Testis (tissue), 3 donors: Measurements from ENCODE around the gene MYLK4. TPM values are rescaled to one million over a fixed set of nuclear protein-coding genes. Genes with fewer than 3 reads are reported as not detected.

ENCODE experiments used
- DNase-seq: peaks from one replicate; pipeline ENCODE4 v3.0.0-alpha.2; 2019
- H3K27ac ChIP-seq, 2 donors: fragments of 200-600 bp; sonication (generic); one replicate each; pipeline ENCODE4 v1.5.1; 2019
- H3K27me3 ChIP-seq: fragments of 200-600 bp; sonication (generic); one replicate; pipeline ENCODE4 v1.5.1; 2019
- H3K36me3 ChIP-seq: fragments of 200-600 bp; sonication (generic); one replicate; pipeline ENCODE4 v1.5.1; 2017; ENCODE audit warnings: low read depth; ENCODE audit errors: missing control alignments
- H3K4me1 ChIP-seq: fragments of 200-600 bp; sonication (generic); one replicate; pipeline ENCODE4 v1.5.1; 2019
- H3K4me3 ChIP-seq, 2 donors: fragments of 200-600 bp; sonication (generic); one replicate each; pipeline ENCODE4 v1.5.1; 2017 to 2019
- H3K9me3 ChIP-seq: fragments of 200-600 bp; sonication (generic); one replicate; pipeline ENCODE4 v1.5.1; 2017
- POLR2A ChIP-seq: fragments of 450-650 bp; IDR thresholded peaks from one replicate; pipeline ENCODE4 v1.6.1; 2017; ENCODE audit warnings: antibody characterized with exemption, mild to moderate bottlenecking, moderate library complexity
- WGBS, 2 donors: methylation state at CpG; one replicate each; pipeline ENCODE4 v1.1.5; 2018; 5-methylcytosine and 5-hydroxymethylcytosine counted together
- intact Hi-C: fragments of 100-400 bp; cut with DNase I; formaldehyde crosslinking; loops from one replicate; pipeline ENCODE4 v1.15.1; 2023; ENCODE audit warnings: low total_unique reads
- polyA plus RNA-seq: library from polyadenylated mRNA; stranded (reverse); fragments of 350-450 nt; fragmentation: Illumina TruSeq; extraction: RNeasy Lipid Tissue Mini Kit (QIAGEN cat#74804); gene quantifications from one replicate; pipeline ENCODE4 v1.2.3, GENCODE V29; 2014; ENCODE audit warnings: low read depth, low replicate concordance; ENCODE audit not compliant: insufficient read depth
- total RNA-seq, 2 donors: library from RNA; depleted of rRNA; stranded (reverse); fragments of >200 nt; gene quantifications; one replicate each; pipeline ENCODE4 v1.2.3, GENCODE V29; 2016
- TF ChIP-seq, protein P1 (sequence below), 3 experiments: fragments of 450-650 bp in 2 of 3; fragments of 200-600 bp in 1 of 3; sonication (generic) in 1 of 3; IDR thresholded peaks; one replicate each; pipeline ENCODE4 v1.5.1; 2016 to 2019; ENCODE audit warnings: antibody characterized with exemption in 3 of 3, mild to moderate bottlenecking in 2 of 3, moderate library complexity in 1 of 3

The MYLK4 gene
- total and polyA plus RNA-seq, 3 donors from 2014 or later = 0.62 to 1.5 (median 0.71) TPM

GRCh38 chr6:2658788-2659187, 91.9 kb downstream of the MYLK4 start:
- H3K9me3 ChIP-seq = no peaks in the 10 kb centered on the region
- intact Hi-C loops = no loop called here
- H3K4me1 ChIP-seq = no peaks in the 10 kb centered on the region
- H3K27ac ChIP-seq = no peak overlapping the region
- no peak overlapping the region for H3K4me3 ChIP-seq
- no peak for DNase-seq
- H3K27me3 ChIP-seq = no peaks in the 10 kb centered on the region
- H3K36me3 ChIP-seq = no peaks in the 10 kb centered on the region
- TF ChIP-seq, protein P1, sequence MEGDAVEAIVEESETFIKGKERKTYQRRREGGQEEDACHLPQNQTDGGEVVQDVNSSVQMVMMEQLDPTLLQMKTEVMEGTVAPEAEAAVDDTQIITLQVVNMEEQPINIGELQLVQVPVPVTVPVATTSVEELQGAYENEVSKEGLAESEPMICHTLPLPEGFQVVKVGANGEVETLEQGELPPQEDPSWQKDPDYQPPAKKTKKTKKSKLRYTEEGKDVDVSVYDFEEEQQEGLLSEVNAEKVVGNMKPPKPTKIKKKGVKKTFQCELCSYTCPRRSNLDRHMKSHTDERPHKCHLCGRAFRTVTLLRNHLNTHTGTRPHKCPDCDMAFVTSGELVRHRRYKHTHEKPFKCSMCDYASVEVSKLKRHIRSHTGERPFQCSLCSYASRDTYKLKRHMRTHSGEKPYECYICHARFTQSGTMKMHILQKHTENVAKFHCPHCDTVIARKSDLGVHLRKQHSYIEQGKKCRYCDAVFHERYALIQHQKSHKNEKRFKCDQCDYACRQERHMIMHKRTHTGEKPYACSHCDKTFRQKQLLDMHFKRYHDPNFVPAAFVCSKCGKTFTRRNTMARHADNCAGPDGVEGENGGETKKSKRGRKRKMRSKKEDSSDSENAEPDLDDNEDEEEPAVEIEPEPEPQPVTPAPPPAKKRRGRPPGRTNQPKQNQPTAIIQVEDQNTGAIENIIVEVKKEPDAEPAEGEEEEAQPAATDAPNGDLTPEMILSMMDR (IDR thresholded peaks at IDR 0.05) = no peak
- TF ChIP-seq POLR2A = no peak
- WGBS, 2 donors = 81 to 84% methylated on average over 5 of the region's 5 CpGs

- intact Hi-C loops = no loop called here
- Histone ChIP-seq H3K27ac (no peak overlapping the region), H3K4me1 (no peaks in the 10 kb centered on the region), H3K4me3 (no peak overlapping the region), H3K27me3 (no peaks in the 10 kb centered on the region), H3K9me3 (no peaks in the 10 kb centered on the region), H3K36me3 (no peaks in the 10 kb centered on the region)
- DNase-seq = no peak
- TF ChIP-seq, protein P1 (IDR thresholded peaks at IDR 0.05) = no peak
- no peak for TF ChIP-seq POLR2A
- 59 to 65% methylated on average over 5 of the region's 5 CpGs for WGBS, 2 donors
Measured at GRCh38 chr6:2656460-2657079, 94.2 kb downstream of the MYLK4 start.

GRCh38 chr6:2655844-2656433, 94.8 kb downstream of the MYLK4 start:
- H3K4me3 ChIP-seq = no peak overlapping the region
- no peaks in the 10 kb centered on the region for H3K4me1 ChIP-seq
- no peak overlapping the region for H3K27ac ChIP-seq
- no peaks in the 10 kb centered on the region for H3K36me3 ChIP-seq
- H3K9me3 ChIP-seq = no peaks in the 10 kb centered on the region
- no peak for DNase-seq
- intact Hi-C loops = no loop called here
- no peaks in the 10 kb centered on the region for H3K27me3 ChIP-seq
- TF ChIP-seq, protein P1 (IDR thresholded peaks at IDR 0.05) = no peak
- no peak for TF ChIP-seq POLR2A
- 81 to 83% methylated on average over 3 of the region's 3 CpGs for WGBS, 2 donors

GRCh38 chr6:2653369-2654032, 97.2 kb downstream of the MYLK4 start:
- Histone ChIP-seq H3K4me1 (no peaks in the 10 kb centered on the region), H3K9me3 (no peaks in the 10 kb centered on the region), H3K27ac (no peak overlapping the region), H3K27me3 (no peaks in the 10 kb centered on the region), H3K36me3 (no peaks in the 10 kb centered on the region), H3K4me3 (no peak overlapping the region)
- WGBS, 2 donors = 88 to 97% methylated on average over 1 of the region's 1 CpG
- TF ChIP-seq, protein P1 (IDR thresholded peaks at IDR 0.05) = no peak
- TF ChIP-seq POLR2A = no peak
- intact Hi-C loops = no loop called here
- DNase-seq = no peak
